OCI-LY7 (cell line): Measurements from ENCODE around the gene TEKT2. TPM values are rescaled to one million over a fixed set of nuclear protein-coding genes. Genes with fewer than 3 reads are reported as not detected.

Source experiments
- BruUV-seq: library from RNA; stranded (reverse); fragments of 400-500 nt; replicated peaks from 2 replicates; lab custom pipeline; 2021; lab: Mats Ljungman, UMichigan
- CTCF ChIA-PET: fragments of 300-600 bp; sonication (Branson Sonifier 250); formaldehyde crosslinking; loops from one replicate; lab custom pipeline; 2022; ENCODE audit warnings: antibody characterized with exemption; ENCODE audit not compliant: unreplicated experiment; lab: Charles Lee
- POLR2A ChIA-PET: fragments of 300-600 bp; sonication (Branson Sonifier 250); formaldehyde crosslinking; loops from one replicate; lab custom pipeline; 2022; ENCODE audit warnings: antibody characterized with exemption; lab: Charles Lee
- DNase-seq: peaks from one replicate; pipeline ENCODE4 v3.0.0-alpha.2; 2015; ENCODE audit warnings: low spot score
- H2AFZ ChIP-seq: fragments of 200-600 bp; sonication (generic), shearing (Covaris generic); 2 replicates; pipeline ENCODE4 v1.6.1; 2014; ENCODE audit warnings: mild to moderate bottlenecking, antibody characterized with exemption, low read length, moderate library complexity
- H3K27ac ChIP-seq: fragments of 200-600 bp; sonication (generic); 2 replicates; pipeline ENCODE4 v1.5.1; 2014; ENCODE audit warnings: mixed run types, low read depth, mild to moderate bottlenecking, moderate library complexity, low read length, inconsistent platforms; ENCODE audit not compliant: poor library complexity, severe bottlenecking
- H3K36me3 ChIP-seq: fragments of 200-600 bp; sonication (generic); 2 replicates; pipeline ENCODE4 v1.6.1; 2014; ENCODE audit warnings: mild to moderate bottlenecking, antibody characterized with exemption, low read length, moderate library complexity, mixed read lengths; ENCODE audit not compliant: insufficient read depth
- H3K4me1 ChIP-seq: fragments of 200-600 bp; sonication (generic); 2 replicates; pipeline ENCODE4 v1.5.1; 2014; ENCODE audit warnings: mild to moderate bottlenecking, low read length; ENCODE audit not compliant: insufficient read depth, poor library complexity, severe bottlenecking
- H3K4me2 ChIP-seq: fragments of 200-600 bp; sonication (generic); 2 replicates; pipeline ENCODE4 v1.6.1; 2014; ENCODE audit warnings: mild to moderate bottlenecking, low read length
- H3K4me3 ChIP-seq: fragments of 200-600 bp; sonication (generic); 2 replicates; pipeline ENCODE4 v1.5.1; 2014; ENCODE audit warnings: mild to moderate bottlenecking, low read depth, low read length; ENCODE audit not compliant: poor library complexity, severe bottlenecking
- H3K79me2 ChIP-seq: fragments of 200-600 bp; sonication (generic); 2 replicates; pipeline ENCODE4 v1.6.1; 2016; ENCODE audit warnings: low read depth, mild to moderate bottlenecking, low read length, moderate library complexity, mixed read lengths; ENCODE audit not compliant: insufficient read depth
- H3K9me2 ChIP-seq: fragments of 200-600 bp; sonication (generic); 2 replicates; pipeline ENCODE4 v1.6.1; 2016; ENCODE audit warnings: mild to moderate bottlenecking, low read length, mixed read lengths; ENCODE audit not compliant: insufficient read depth
- H3K9me3 ChIP-seq: fragments of 200-600 bp; sonication (generic); 2 replicates; pipeline ENCODE4 v1.6.1; 2014; ENCODE audit warnings: mild to moderate bottlenecking, mixed run types, low read length, mixed read lengths
- H4K20me1 ChIP-seq: fragments of 200-600 bp; sonication (generic); 2 replicates; pipeline ENCODE4 v1.6.1; 2014; ENCODE audit warnings: mild to moderate bottlenecking, antibody characterized with exemption, low read length, moderate library complexity, mixed read lengths; ENCODE audit not compliant: insufficient read depth
- EZH2phosphoT487 ChIP-seq: fragments of 200-600 bp; sonication (generic); IDR thresholded peaks from 2 replicates; pipeline ENCODE4 v1.6.1; 2018; ENCODE audit warnings: low read depth, borderline replicate concordance, mild to moderate bottlenecking, mixed run types, antibody characterized with exemption, low read length, moderate library complexity, mixed read lengths
- intact Hi-C: fragments of 100-400 bp; cut with micrococcal nuclease; formaldehyde crosslinking; loops from one replicate; pipeline ENCODE4 v1.10.0; 2022; ENCODE audit not compliant: unreplicated experiment
- total RNA-seq, 2 experiments: library from RNA; depleted of rRNA in 1 of 2; stranded (reverse); fragments of >200 nt in 1 of 2; shearing (Covaris generic) in 1 of 2; gene quantifications; 2 replicates each; pipeline ENCODE4 v1.2.3, GENCODE V29; 2014 to 2022
- TF ChIP-seq, protein P1 (sequence below): fragments of 200-600 bp; sonication (generic); conservative IDR thresholded peaks from 2 replicates; pipeline ENCODE4 v1.5.1; 2014; ENCODE audit warnings: mild to moderate bottlenecking, antibody characterized with exemption, low read length, moderate library complexity, mixed read lengths

TEKT2 gene
- total RNA-seq, 2 experiments from 2014 or later = not detected

DNA sequence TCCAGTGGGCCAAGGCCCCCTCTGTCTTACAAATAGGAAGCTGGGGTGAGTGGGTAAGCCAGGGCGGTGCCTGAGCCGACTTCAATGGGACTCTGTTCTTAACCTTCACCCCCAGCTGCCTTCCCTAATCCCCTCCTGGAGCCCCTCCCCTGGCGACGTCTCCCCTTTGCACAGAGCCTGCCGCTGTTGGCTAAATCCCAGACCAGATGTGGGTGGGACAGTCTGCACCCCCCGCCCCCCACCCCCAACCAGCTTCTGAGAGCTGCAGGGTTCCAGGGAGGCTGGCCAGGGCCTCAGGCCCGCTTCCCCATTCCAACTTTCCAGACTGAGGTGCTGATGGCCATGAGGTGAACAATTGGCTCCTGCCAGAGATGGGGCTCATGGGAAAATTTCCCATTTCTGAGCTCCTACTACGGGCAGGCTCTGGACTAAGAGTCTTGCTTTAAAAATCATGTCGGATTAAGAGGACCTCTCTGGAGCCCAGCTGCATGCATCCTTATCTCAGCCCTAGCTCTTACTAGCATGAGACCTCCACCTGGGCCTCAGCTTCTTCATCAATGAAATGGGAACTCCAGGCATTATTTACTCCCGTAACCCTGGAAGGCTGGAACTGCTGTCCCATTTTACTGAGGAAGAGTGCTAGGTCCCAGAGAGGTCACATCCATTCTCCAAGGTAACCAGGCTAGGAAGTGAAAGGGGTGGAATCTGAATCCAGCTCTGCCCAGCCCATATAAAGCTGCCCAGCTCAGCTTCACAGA is 34.7 kb downstream of the TEKT2 start:
- H3K27ac ChIP-seq = no peak overlapping the region
- TF ChIP-seq EZH2phosphoT487 = no peak
- TF ChIP-seq, protein P1, sequence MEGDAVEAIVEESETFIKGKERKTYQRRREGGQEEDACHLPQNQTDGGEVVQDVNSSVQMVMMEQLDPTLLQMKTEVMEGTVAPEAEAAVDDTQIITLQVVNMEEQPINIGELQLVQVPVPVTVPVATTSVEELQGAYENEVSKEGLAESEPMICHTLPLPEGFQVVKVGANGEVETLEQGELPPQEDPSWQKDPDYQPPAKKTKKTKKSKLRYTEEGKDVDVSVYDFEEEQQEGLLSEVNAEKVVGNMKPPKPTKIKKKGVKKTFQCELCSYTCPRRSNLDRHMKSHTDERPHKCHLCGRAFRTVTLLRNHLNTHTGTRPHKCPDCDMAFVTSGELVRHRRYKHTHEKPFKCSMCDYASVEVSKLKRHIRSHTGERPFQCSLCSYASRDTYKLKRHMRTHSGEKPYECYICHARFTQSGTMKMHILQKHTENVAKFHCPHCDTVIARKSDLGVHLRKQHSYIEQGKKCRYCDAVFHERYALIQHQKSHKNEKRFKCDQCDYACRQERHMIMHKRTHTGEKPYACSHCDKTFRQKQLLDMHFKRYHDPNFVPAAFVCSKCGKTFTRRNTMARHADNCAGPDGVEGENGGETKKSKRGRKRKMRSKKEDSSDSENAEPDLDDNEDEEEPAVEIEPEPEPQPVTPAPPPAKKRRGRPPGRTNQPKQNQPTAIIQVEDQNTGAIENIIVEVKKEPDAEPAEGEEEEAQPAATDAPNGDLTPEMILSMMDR = no peak
- H3K79me2 ChIP-seq = no peaks in the 10 kb centered on the region
- POLR2A ChIA-PET = interaction anchor here (0.7 to 1.0 kb wide), 2 partner anchors 23 to 349 kb away, joined by 3 to 8 read pairs; no protein-coding TSS in a partner anchor
- H3K9me3 ChIP-seq = no peaks in the 10 kb centered on the region
- H4K20me1 ChIP-seq = no peaks in the 10 kb centered on the region
- peaks cover 9% of the 10 kb centered on the region for H3K4me1 ChIP-seq
- H3K4me3 ChIP-seq = no peak overlapping the region
- CTCF ChIA-PET = no interaction called here
- BruUV-seq = no TSS peak
- no peaks in the 10 kb centered on the region for H3K36me3 ChIP-seq
- intact Hi-C loops = no loop called here
- no peak for DNase-seq
- no peak overlapping the region for H3K4me2 ChIP-seq
- H3K9me2 ChIP-seq = no peaks in the 10 kb centered on the region
- no peak overlapping the region for H2AFZ ChIP-seq

DNA sequence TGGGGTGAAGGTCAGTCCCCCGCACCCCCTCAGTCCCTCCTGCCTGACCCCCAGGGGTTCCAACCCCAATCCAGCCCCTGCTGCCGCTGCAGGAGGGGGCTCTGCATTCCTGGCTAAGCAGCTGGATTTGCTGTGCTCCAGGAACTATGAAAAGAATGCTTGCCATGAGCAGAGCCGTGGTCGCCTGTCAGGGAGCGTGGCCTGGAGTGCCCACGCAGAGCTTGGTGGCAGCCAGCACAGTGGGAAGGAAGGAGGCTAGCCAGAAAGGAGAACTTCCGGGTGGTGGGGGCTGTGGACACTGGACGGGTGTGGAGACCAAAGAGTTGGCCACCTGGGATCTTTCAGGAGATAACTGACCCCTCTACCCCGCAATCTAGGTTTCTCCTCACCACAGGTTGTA is 35.6 kb downstream of the TEKT2 start:
- H3K4me3 ChIP-seq = no peak overlapping the region
- no peak overlapping the region for H3K4me2 ChIP-seq
- H3K9me2 ChIP-seq = no peaks in the 10 kb centered on the region
- no TSS peak for BruUV-seq
- peaks cover 12% of the 10 kb centered on the region for H3K4me1 ChIP-seq
- no peak for TF ChIP-seq EZH2phosphoT487
- TF ChIP-seq, protein P1 = no peak
- H3K9me3 ChIP-seq = no peaks in the 10 kb centered on the region
- intact Hi-C loops = no loop called here
- ChIA-PET POLR2A (interaction anchor here (1.0 kb wide), 1 partner anchor 24 kb away, joined by 3 read pairs; no protein-coding TSS in a partner anchor), CTCF (no interaction called here)
- H2AFZ ChIP-seq = no peak overlapping the region
- H3K27ac ChIP-seq = no peak overlapping the region
- H3K36me3 ChIP-seq = no peaks in the 10 kb centered on the region
- H4K20me1 ChIP-seq = no peaks in the 10 kb centered on the region
- no peaks in the 10 kb centered on the region for H3K79me2 ChIP-seq
- DNase-seq = no peak
